OCI-LY1 (cell line): Measurements from ENCODE around the gene FRA10AC1.

Experiments used
- EZH2 ChIP-seq: fragments of 200-600 bp; sonication (generic), shearing (Covaris generic); IDR thresholded peaks from 2 replicates; pipeline ENCODE4 v1.8.0; 2017; ENCODE audit warnings: borderline replicate concordance, mixed run types, mild to moderate bottlenecking, antibody characterized with exemption, low read length, moderate library complexity, mixed read lengths
- TF ChIP-seq, protein P1 (sequence below): fragments of 200-600 bp; sonication (generic), shearing (Covaris generic); IDR thresholded peaks from 2 replicates; pipeline ENCODE4 v1.5.1; 2017; ENCODE audit warnings: mild to moderate bottlenecking, antibody characterized with exemption, low read length, moderate library complexity, mixed read lengths

DNA sequence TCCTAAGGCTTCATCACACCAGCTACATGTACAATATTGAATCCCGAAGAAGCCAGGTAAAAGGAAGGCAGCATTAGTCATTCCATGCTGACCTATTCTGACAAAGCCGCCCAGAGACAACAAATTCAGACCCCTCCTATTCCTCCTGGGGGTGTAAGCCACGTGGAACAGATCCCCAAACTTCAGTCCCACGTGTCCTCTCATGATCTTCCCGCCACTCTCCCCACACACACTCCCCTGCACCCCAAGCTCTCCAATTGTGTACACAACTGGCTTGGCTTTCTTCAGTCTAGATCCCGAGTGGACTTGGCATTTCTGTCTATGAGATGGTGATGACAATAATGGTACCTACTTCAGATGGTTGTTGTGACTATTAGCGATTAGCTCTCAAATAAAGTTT is 81.5 kb downstream of the FRA10AC1 start:
- TF ChIP-seq, protein P1, sequence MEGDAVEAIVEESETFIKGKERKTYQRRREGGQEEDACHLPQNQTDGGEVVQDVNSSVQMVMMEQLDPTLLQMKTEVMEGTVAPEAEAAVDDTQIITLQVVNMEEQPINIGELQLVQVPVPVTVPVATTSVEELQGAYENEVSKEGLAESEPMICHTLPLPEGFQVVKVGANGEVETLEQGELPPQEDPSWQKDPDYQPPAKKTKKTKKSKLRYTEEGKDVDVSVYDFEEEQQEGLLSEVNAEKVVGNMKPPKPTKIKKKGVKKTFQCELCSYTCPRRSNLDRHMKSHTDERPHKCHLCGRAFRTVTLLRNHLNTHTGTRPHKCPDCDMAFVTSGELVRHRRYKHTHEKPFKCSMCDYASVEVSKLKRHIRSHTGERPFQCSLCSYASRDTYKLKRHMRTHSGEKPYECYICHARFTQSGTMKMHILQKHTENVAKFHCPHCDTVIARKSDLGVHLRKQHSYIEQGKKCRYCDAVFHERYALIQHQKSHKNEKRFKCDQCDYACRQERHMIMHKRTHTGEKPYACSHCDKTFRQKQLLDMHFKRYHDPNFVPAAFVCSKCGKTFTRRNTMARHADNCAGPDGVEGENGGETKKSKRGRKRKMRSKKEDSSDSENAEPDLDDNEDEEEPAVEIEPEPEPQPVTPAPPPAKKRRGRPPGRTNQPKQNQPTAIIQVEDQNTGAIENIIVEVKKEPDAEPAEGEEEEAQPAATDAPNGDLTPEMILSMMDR, result no peak
- TF ChIP-seq EZH2, result no peak
